ENCODE results near the gene LAD1. TPM values are rescaled to one million over a fixed set of nuclear protein-coding genes. Genes with fewer than 3 reads are reported as not detected.

Gene LAD1
- total RNA-seq, 1 donor from 2014 or later = 2.2 TPM

DNA sequence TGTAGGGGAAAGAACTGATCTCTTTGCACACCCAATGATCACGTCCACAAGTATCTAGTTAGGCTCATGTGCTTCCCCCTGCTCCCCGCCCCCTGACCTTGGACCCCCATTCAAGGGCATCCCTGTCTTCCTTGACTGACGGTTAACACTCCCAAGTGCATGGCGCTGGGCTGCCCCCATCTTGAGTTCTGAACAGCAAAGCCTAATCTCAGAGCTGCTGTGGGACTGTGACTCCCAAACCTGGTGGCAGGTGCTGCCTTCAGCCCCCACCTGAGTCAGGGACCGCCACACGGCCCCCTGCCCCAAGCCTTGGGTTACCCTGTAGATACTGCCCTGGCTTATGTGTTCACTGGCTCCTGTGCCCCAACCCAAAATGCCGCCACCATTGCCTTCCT is 21.5 kb upstream of the LAD1 start:
- ATAC-seq (peak; percentile 7), DNase-seq (no peak)
- intact Hi-C loops (cut with micrococcal nuclease) = no loop called here

DNA sequence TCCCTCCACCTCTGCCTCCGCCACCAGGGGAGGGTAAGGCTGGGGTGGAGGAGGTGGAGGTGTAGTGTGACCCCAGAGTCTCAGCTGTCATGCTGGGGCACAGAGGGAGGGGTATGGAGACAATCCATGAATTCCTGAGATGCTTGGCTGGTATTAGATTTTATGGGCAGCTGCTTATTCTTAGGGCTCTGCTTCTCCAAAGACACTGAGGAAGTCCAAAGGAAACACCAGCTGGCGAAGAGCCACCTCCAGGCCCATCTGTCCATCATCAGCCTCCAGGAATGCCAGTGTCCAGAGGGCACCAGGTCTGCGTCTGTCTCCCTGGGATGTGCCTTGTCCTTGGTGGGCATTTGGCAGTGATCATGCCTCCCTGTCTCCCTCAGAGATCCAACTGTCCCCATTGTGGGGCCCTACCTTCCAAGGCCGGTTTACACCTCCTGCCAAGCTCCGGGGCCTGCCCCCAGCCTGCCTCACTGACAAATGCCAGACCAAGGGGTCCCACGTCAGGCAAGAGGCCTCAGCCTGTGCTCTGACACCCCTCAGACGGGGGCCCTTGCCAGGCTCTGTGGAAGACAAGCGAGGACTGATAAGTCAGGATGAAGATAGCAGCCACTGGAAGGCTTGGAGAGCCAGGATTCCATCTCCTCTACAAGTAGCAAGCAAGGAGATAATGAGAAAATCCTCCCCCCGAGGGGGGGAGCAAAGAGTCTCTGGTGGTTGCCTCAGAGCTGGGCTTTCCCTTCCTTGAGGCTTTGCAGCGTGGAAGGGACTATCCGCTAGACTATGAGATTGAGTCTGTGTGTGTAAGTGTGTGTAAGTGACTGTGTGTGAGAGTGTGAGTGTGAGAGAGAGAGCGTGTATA is 20.9 kb upstream of the LAD1 start:
- no peak for DNase-seq
- ATAC-seq = peak; percentile 30
- intact Hi-C loops (cut with micrococcal nuclease) = no loop called here

DNA sequence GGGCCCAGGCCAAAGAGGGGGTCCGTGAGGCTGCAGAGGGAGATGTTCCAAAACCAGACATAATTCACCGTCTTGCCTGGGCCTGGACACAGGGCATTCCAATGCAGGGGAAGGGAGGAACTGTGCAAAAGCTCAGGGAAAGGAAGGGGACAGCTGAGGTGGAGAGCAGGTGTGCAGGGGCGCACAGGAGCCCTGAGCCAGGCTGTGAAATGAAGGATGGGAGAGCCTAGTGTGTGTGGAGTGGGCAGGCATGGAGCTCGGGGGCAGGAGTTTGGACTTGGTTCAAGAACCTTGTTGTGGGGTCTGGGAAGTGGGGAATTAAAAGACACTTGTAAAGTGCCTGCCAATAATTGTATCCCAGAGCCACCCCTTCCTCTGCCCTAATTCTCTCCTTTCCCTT is 20.1 kb upstream of the LAD1 start:
- intact Hi-C loops (cut with micrococcal nuclease) = no loop called here
- no peak for ATAC-seq
- DNase-seq = no peak

DNA sequence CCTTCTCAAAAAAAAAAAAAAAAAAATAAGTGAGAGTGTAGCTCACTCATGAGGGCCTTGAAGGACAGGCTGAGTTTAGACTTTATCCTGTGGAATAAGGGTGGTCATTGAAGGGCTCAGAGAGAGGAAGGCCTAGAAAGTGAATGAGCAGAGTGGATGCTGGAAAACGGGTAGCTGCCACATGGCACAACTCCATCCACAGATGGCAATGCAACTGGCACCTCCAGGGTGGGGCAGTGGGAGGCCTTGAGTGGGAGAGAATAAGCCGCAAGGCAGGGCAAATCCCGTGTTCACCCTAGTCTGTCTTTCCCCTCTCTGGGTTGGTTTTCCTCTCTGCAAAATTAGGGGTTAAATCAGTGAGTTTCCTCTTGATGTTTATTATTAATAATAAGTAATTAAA is 19.3 kb upstream of the LAD1 start:
- DNase-seq (no peak), ATAC-seq (no peak)
- intact Hi-C loops (cut with micrococcal nuclease) = no loop called here

DNA sequence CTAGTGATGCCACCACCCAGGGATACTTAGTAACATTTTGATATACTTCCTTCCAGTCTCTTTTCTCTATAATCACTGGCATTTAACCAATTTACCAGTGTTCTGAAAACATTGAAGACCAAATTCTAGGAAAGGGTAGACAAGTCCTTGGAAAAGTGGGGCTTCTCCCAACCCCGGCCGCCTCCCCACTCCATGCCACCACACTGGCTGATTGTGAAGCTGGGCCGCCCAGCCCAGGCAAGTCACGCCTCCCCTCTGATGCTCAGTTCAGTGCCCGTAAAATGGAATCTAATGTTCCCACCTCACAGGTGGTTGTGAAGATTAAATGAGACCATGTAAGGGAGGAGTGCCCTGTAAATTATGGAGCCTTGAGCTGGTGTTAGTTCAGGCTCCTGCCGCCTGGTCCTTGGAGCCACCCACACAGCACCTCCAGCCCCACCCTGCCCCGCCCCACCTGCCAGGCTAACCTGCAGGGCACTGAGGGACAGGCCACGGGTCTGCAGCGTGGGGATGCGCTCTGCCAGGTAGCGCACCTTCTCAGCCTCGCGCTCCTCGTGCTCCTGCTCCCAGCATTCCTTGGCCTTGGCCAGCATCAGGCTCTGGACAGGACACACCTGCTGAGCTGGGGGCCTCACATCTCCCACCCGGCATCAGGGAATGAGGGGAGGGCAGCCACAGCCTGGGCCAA is 15.1 kb upstream of the LAD1 start:
- intact Hi-C loops (cut with micrococcal nuclease) = no loop called here
- DNase-seq (no peak), ATAC-seq (no peak)

DNA sequence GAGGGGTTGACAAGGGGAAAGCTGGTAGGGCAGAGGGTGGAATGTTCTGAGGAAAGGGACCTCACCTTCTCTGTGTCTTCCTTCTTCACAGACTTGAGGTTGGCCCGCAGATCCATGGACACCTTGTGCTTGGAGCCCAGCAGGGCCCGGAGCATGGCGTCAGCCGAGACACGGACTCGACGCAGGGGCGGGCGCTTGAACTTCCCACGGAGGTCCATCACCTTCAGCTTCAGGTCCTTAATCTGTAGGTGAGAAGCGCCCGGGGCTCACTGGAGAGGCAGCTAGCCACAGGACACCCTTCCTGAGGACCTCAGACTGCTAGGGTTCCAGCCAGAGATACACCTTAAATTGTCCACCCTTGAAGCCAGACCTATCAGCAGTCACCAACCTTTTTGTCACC is 12.2 kb upstream of the LAD1 start:
- no peak for DNase-seq
- ATAC-seq = no peak
- intact Hi-C loops (cut with micrococcal nuclease) = no loop called here

DNA sequence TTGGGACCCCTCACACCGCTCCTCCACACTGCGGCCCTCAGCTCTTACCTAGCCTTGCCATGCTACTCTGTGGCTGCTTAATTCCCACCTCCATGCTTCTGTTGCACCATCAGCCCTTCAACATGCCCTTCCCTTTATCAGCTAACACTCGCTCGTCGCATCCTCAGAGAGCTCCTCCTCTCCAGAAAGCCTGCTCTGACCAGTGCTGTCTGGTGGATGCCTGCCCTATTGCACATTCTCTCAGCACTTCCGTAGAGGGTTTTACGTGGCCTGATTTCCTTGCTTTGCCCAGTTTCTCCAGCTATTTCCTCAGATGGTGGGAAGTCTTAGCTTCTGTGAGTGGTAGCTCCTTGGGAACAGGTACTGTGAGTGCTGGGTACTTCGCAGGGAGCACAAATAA is 10.3 kb upstream of the LAD1 start:
- DNase-seq (no peak), ATAC-seq (no peak)
- intact Hi-C loops (cut with micrococcal nuclease) = no loop called here

DNA sequence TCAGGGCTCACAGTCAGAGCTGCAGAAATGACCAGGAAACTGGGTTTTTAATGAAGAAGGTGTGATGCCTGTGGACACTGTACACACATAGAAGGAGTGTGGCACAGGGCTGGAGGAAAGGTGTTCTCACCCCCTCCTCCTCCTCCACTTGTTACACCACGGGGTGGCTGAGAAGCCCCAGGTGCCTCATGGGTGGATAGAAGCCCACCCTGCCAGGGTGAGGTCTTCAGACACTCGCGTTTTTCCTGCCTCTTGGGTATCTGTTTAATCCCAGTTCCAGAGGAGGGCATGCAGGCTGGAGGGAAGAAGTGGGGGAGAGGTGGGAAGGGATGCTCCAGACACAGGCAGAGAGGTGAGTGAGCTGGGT is 9.7 kb upstream of the LAD1 start:
- intact Hi-C loops (cut with micrococcal nuclease) = no loop called here
- no peak for DNase-seq
- no peak for ATAC-seq

DNA sequence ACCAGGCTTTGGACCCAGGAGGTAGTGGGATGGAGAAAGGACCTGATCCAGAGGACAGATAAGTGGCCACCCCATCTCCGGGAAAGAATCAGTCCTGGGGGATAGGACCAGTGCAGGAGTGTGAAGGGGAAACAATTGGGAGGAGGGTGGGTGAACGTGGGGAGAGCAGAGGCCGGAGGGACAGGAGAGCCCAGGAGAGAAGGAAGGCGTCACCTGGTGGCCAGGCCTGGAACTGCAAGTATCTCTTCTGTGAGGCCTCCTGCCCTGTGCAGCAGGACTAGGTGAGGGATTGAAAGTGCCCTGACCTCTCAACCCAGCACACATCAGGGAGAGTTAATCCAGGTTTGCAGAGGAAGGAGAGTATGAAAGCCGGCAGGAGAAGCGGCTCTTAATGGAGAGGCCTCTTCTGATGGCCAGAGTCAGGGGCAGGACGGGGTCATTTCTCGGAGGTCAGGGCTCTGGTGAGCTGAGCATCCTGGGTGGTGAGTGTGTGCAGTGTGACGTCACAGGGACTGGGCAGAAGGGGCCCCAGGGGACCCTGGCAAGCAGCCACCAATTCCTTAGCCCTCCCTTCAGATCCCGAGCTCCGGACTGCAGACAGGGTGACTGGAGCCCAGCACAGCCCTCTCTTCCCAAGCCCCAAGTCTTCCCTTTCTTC is 9.2 kb upstream of the LAD1 start:
- intact Hi-C loops (cut with micrococcal nuclease) = no loop called here
- DNase-seq = peak; percentile 91
- ATAC-seq = peak; percentile 86

DNA sequence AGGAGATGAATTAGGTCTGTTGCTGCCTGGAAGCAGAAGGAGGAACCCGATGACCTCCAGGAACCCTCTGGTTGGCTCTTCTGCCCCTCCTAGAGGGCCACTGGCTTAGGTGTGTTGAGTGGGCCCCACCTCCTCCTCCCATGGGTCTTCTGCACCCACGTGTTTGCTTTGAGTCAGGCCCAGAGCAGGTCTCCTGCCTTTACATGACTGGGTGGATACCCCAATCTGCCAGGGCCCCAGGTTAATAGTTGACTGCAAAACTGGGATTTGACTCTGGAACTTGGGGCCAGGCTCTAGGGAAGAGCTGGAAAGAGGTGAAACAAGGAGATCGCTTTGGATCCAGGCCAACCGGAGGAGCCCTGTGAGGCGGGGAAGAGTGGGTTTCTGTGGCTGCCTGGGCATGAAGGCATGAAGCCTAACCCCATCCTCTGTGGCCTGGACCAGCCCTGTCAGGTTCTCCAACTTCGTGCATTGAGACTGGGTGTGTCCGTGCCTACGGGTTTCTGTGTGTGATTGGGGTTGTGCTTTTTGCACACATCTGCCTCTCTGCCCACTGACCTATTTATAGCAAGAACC is 7.8 kb upstream of the LAD1 start:
- intact Hi-C loops (cut with micrococcal nuclease) = no loop called here
- ATAC-seq (peak; percentile 36), DNase-seq (no peak)

DNA sequence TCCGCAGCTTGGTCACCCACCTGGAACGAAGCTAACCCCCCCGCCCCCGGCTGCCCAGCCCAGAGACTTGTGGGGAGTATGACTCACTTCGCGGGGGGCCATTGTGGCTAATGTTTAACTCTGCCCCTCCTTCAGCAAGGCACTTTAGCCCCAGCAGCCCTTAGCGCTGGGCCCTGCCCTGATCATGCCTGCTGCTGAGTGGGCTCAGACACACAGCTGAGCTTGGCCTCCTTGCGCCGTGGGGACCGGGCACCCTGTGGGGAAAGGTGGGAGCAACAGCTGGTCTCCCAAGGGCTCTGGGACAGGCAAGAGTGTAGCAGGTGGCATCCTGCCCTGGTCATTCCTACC is 6.3 kb upstream of the LAD1 start:
- intact Hi-C loops (cut with micrococcal nuclease) = no loop called here
- ATAC-seq = no peak
- no peak for DNase-seq

DNA sequence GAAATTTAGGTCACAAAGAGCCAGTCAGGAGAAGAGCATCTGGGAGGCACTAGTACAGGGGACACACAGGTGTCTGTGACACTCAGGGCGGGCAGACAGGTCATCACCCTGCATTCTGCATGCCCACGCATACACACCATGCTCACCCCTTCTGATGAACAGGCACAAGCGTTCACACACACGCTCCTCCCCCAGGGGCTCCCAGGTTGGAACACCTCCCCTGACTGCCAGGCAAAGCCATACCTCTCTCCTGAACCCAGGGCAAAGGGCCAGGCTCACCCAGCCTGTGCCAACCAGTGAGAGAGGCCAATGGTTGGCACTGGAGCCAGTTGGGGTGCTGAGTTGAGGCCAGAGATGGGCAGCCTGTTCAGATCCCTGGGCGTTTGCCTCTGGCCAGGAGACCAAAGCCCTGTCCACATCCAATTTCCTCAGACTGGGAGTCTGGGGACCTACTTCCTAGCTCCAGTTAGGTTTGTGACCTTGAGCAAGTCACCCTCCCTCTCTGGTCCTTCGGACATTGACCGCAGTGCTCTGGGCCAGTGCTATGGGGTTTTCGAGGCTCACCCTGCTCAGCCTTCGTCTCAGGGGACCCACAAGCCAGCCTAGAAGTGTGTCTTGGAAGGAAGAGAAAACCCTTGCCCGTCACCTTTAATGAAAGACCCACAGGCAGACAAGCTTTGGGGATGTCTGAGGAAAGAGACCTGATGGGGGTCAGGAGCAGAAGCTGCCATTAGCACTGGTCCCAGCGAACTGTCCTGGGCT is 5.8 kb upstream of the LAD1 start:
- intact Hi-C loops (cut with micrococcal nuclease) = no loop called here
- DNase-seq (peak; percentile 52), ATAC-seq (no peak)

DNA sequence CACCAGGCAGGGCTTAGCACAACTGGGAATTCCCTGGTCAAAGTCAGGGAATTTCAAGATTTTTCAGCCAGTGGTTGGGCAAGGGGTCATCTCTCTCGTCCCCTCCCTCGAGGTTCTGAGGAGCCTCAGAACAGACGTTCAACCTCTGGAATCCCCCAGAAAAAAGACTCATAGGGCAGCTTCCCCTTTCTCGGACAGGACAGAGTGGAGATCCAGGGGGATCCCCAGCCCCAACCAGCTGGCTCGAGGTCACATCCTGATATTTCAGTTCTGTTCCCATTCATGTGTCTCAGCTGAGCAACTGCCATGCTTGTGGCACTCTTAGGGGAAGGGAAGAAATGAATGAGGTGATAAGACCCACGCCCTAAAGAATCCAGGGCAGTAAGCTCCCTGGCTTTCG is 4.9 kb upstream of the LAD1 start:
- ATAC-seq (no peak), DNase-seq (no peak)
- intact Hi-C loops (cut with micrococcal nuclease) = no loop called here

DNA sequence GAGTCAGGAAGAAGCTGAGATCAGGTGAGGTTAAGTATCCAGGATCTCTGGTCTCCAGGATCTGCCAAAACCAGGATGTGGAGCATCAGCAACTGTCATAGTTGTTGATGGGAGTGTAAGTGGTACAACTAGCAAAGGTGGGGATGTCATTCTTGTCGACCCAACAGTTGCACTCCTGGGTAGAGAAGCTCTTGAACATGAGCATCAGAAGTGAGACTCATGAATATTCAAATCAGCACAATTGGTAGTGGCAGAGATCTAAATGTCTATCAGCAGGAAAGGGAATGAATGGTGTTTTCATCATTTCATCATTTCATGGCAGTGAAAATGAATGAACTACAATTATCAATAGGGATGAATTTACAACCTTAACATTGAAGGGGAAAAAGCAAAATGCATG is 4.2 kb upstream of the LAD1 start:
- no peak for DNase-seq
- ATAC-seq = no peak
- intact Hi-C loops (cut with micrococcal nuclease) = no loop called here

DNA sequence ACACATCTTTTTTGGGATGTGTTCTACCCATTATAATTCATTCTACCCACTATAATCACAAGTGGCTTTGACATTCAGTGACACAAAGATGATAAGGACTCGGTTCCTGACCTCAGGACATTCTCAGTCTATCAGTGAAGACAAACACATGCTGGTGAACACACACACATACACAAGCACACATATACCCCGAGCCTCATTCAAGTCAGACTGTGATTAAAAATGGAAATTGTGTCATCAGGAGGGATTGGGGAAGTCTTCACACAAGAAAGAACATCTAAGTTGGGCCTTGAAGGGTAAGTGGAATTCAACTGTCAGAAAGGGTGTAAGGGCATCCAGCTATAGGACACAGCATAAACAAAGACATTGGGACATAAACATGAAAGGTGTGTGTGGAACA is 2.6 kb upstream of the LAD1 start:
- ATAC-seq (peak; percentile 64), DNase-seq (no peak)
- intact Hi-C loops (cut with micrococcal nuclease) = no loop called here

DNA sequence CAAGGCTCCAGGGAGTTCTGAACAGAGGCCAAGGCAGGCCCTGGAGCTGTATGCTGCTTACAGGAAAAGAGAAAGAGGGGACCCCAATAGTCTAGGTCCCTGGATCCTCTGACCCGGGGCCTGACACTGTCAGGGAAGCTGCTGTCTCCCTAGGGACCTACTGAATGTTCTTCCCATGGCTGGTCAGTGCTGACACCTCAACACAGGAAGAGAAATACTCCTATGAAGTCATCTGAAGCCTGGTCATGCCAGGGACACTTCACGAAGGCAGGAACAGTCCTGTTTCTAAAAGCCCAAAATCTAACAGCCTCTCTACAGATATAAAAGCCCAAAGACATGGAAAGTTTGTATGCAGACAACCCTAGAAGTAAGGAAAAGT is 1.7 kb upstream of the LAD1 start:
- DNase-seq (no peak), ATAC-seq (peak; percentile 46)
- intact Hi-C loops (cut with micrococcal nuclease) = no loop called here

DNA sequence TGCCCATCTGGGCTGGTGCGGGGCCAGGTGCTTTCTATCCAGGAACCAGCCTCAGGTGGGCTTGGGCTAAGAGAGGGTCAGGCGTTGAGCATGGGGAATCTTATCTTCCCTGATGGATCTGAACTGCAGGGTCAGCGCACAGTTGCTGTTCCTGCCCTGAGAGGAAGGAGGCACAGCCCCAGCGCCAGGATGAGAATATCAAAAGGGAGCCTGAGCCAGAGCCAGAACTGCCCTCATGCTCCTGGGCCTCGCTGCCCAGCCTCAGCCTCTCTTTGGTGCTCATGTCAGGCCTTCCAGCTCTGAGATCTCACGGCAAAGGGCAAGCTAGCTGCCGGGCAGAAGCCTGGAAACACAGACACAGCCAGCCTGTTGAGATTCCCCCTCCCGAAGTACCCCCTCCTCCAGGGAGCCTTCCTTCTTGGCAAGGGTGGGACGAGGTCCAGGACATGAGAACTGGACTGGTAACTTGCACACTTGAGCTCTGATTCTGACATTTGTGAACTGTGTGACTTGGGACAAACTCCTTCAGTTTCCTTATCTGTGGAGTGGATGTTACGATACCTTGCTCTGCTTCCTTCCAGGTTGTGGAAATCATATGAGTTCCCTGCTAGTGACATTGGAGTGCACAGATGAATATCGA is 1.2 kb upstream of the LAD1 start:
- intact Hi-C loops (cut with micrococcal nuclease) = no loop called here
- DNase-seq (no peak), ATAC-seq (no peak)

DNA sequence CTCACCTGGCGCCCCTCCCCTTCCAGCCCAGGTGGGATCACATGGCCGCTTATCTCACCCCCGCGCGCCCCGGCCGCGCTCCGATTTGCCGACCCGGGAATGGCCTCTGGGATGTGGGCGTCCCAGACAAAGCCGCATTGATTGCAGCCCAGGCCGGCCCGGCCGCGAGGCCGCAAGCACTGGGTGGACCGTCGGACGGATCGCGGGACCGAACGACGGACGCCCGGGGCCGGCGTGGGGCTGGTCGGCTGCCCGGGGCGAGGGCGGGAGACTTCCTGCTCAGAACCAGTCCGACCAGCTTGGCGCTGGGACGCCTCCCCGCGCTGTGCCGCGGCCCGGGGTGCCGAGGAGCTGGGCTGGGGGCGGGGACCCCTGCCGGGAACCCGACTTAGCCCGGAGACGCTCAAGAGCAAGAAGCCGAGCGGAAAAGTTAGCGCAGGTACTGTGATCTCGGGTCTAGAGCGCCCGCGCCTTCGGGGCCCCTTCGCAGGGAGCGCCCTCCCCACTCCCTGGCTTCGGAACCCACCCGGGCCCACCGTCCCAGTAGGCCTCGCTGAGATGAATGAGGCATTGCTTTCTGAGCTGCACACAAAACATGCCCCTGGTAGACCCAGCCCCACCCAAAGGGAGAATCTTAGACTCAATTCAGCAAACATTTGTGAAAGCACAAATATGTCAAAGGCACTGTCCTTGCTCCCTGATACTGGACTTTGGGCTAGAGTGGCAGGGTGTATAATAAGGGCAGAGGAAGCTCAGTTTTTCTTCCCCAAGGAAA is 415 bp upstream of the LAD1 start:
- DNase-seq (no peak), ATAC-seq (peak; percentile 16)
- intact Hi-C loops (cut with micrococcal nuclease) = no loop called here
